ENCODE measurements around the gene REC8. TPM values are rescaled to one million over a fixed set of nuclear protein-coding genes. Genes with fewer than 3 reads are reported as not detected.

The REC8 gene
- total and polyA plus RNA-seq, 10 of the 15 experiments (the other 5 are each of a cell fraction or from before 2014, with no cell fraction given), result 4.2 to 76.9 (median 29.1) TPM

- DNase-seq (ENCODE audit: low read depth, low spot score) (no peak), ATAC-seq (no peak), FAIRE-seq (no peak)
- intact Hi-C loops (cut with micrococcal nuclease; ENCODE audit: unreplicated experiment) (no loop called here), in situ Hi-C loops (cut with MboI) (no loop called here)
- H3K4me1 ChIP-seq (ENCODE audit: control insufficient read depth, insufficient read depth, low read length), result 0 out of 2 replicates have a peak, but pooled peaks cover 4% of the 10 kb centered on the region
- no peaks in the 10 kb centered on the region for H3K27me3 ChIP-seq (replicated peaks in 1 of 2; ENCODE audit: control insufficient read depth in 2 of 2, insufficient read depth in 2 of 2, low read length in 1 of 2)
- ChIA-PET CTCF (no interaction called here), RAD21 (ENCODE audit: unreplicated experiment) (no interaction called here), SMC1A (ENCODE audit: uncharacterized antibody, unreplicated experiment) (no interaction called here), POLR2A (no interaction called here)
- H3K9ac ChIP-seq (ENCODE audit: control insufficient read depth, insufficient read depth, low read length), result no peak overlapping the region
- no peak overlapping the region for H2AFZ ChIP-seq (ENCODE audit: control insufficient read depth, low read depth, low read length)
- peaks cover 20% of the 10 kb centered on the region for H3K79me2 ChIP-seq (ENCODE audit: control insufficient read depth, insufficient read depth, low read length)
- H3K36me3 ChIP-seq (ENCODE audit: control insufficient read depth in 2 of 2, insufficient read depth in 2 of 2, low read length in 1 of 2), result peaks cover 23 to 49% of the 10 kb centered on the region in 2 experiments
- BruUV-seq (replicated peaks), result no TSS peak
- H3K4me3 ChIP-seq, result no peak overlapping the region
- H3K4me2 ChIP-seq (ENCODE audit: control insufficient read depth, insufficient read depth), result no peak overlapping the region
- no peak overlapping the region for H3K27ac ChIP-seq (ENCODE audit: control insufficient read depth, insufficient read depth)
- TF ChIP-seq JUNB (IDR thresholded peaks at IDR 0.05) (no peak), IKZF2 (IDR thresholded peaks at IDR 0.05) (no peak)
- WGBS (ENCODE audit: insufficient coverage, insufficient replicate concordance, low lambda C conversion rate, missing lambda C conversion rate), result 92% methylated on average over 19 of the region's 19 CpGs
- no peaks in the 10 kb centered on the region for H3K9me3 ChIP-seq (replicated peaks; ENCODE audit: control insufficient read depth, insufficient read depth, low read length)
- H4K20me1 ChIP-seq (ENCODE audit: control insufficient read depth, insufficient read depth), result no peaks in the 10 kb centered on the region
Measured at GRCh38 chr14:24184104-24184970, 12.5 kb downstream of the REC8 start.

GRCh38 chr14:24185026-24185425 is 13.1 kb downstream of the REC8 start:
- no peak overlapping the region for H3K4me3 ChIP-seq
- no peak for ATAC-seq
- TF ChIP-seq POLR2A (IDR thresholded peaks at IDR 0.05; ENCODE audit: low read depth, low read length) (peak; percentile 33), ZBTB33 (IDR thresholded peaks at IDR 0.05) (no peak)
- H3K9ac ChIP-seq (ENCODE audit: control insufficient read depth, insufficient read depth, low read length), result no peak overlapping the region
- no peak overlapping the region for H2AFZ ChIP-seq (ENCODE audit: control insufficient read depth, low read depth, low read length)
- no peaks in the 10 kb centered on the region for H3K9me3 ChIP-seq (replicated peaks; ENCODE audit: control insufficient read depth, insufficient read depth, low read length)
- no peaks in the 10 kb centered on the region for H3K27me3 ChIP-seq (replicated peaks in 1 of 2; ENCODE audit: control insufficient read depth in 2 of 2, insufficient read depth in 2 of 2, low read length in 1 of 2)
- H3K79me2 ChIP-seq (ENCODE audit: control insufficient read depth, insufficient read depth, low read length), result peaks cover 20% of the 10 kb centered on the region
- no peak for DNase-seq (ENCODE audit: low read depth, low spot score)
- H4K20me1 ChIP-seq (ENCODE audit: control insufficient read depth, insufficient read depth), result no peaks in the 10 kb centered on the region
- peaks cover 17 to 44% of the 10 kb centered on the region in 2 experiments for H3K36me3 ChIP-seq (ENCODE audit: control insufficient read depth in 2 of 2, insufficient read depth in 2 of 2, low read length in 1 of 2)
- POLR2A ChIA-PET, result no interaction called here
- 96% methylated on average over 7 of the region's 7 CpGs for WGBS (ENCODE audit: insufficient coverage, insufficient replicate concordance, low lambda C conversion rate, missing lambda C conversion rate)
- no TSS peak for BruUV-seq (replicated peaks)
- in situ Hi-C loops (cut with MboI), result no loop called here
- CTCF ChIA-PET, result no interaction called here
- H3K4me2 ChIP-seq (ENCODE audit: control insufficient read depth, insufficient read depth), result no peak overlapping the region
- SMC1A ChIA-PET (ENCODE audit: uncharacterized antibody, unreplicated experiment), result interaction anchor here (1.5 kb wide), 1 partner anchor 11 kb away, joined by 3 read pairs; no protein-coding TSS in a partner anchor
- RAD21 ChIA-PET (ENCODE audit: unreplicated experiment), result no interaction called here
- no peak overlapping the region for H3K27ac ChIP-seq (ENCODE audit: control insufficient read depth, insufficient read depth)
- FAIRE-seq, result no peak
- H3K4me1 ChIP-seq (ENCODE audit: control insufficient read depth, insufficient read depth, low read length), result 0 out of 2 replicates have a peak, but pooled peaks cover 4% of the 10 kb centered on the region
- intact Hi-C loops (cut with micrococcal nuclease; ENCODE audit: unreplicated experiment), result no loop called here
